ENCODE measurements around the gene OBSL1. TPM values are rescaled to one million over a fixed set of nuclear protein-coding genes. Genes with fewer than 3 reads are reported as not detected.

Gene OBSL1
- total and polyA plus RNA-seq, 2 experiments from 2014 or later = 13.8 to 68.7 TPM

DNA sequence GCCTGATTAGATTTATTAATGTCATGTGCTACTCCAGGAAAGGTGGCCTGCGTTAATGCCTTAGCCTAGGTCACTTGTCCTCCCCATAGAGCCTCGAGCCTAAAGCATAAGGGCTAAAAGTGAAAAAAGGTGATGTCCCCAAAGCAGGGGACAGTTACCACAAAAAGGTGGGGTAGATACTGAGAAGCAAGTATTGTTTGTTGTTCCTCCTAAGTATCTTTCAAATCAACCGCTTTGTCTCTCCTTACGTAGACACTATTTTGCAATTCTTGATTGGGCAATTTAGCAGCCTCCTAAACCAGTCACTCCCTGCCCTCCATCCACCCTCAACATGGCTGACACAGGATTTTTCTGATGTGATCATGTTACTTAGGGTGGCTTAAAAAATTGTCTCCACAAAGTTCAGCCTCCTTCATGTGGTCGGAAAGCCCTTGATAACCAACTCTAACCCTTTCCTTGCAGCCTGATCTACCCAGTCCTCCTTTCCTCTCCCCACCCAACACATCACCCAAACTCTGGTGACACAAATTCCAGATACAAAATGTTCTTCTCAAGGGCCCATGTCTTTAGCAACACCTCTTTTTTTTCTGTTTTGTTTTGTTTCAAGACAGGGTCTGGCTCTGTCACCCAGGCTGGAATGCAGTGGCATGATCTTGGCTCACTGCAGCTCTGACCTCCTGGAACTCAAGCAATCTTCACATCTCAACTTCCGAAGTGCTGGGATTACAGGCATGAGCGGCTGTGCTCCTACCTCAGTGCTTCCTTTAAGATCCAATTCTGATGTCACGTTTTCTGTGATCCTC is 7.7 kb upstream of the OBSL1 start:
- Histone ChIP-seq H3K27me3 (replicated peaks; ENCODE audit: insufficient read depth) (no peaks in the 10 kb centered on the region), H3F3A (ENCODE audit: insufficient read depth) (no peaks in the 10 kb centered on the region), H3K4me3 (no peak overlapping the region), H3K4me1 (ENCODE audit: insufficient read depth) (no peaks in the 10 kb centered on the region), H4K20me1 (ENCODE audit: insufficient read depth) (no peaks in the 10 kb centered on the region), H3K9me2 (ENCODE audit: insufficient read depth) (no peaks in the 10 kb centered on the region), H3K4me2 (ENCODE audit: unreplicated experiment) (no peak overlapping the region), H3K36me3 (ENCODE audit: low read depth) (no peaks in the 10 kb centered on the region), H3K27ac (no peak overlapping the region), H3K79me2 (ENCODE audit: insufficient read depth) (no peaks in the 10 kb centered on the region), H3K9me3 (ENCODE audit: low read depth) (no peaks in the 10 kb centered on the region), H3K9ac (no peak overlapping the region), H2AFZ (no peak overlapping the region)
- TF ChIP-seq EZH2 (IDR thresholded peaks at IDR 0.05; ENCODE audit: insufficient read depth, poor library complexity, severe bottlenecking) (no peak), EZH2phosphoT487 (IDR thresholded peaks at IDR 0.05; ENCODE audit: insufficient read depth, low read depth) (no peak)
- 67 to 70% methylated on average over 8 of the region's 8 CpGs for WGBS, 2 experiments (ENCODE audit: low coverage in 1 of 2, low lambda C conversion rate in 2 of 2, missing lambda C conversion rate in 2 of 2)
- in situ Hi-C loops (cut with MboI) = no loop called here
- DNase-seq = peak; percentile 48

DNA sequence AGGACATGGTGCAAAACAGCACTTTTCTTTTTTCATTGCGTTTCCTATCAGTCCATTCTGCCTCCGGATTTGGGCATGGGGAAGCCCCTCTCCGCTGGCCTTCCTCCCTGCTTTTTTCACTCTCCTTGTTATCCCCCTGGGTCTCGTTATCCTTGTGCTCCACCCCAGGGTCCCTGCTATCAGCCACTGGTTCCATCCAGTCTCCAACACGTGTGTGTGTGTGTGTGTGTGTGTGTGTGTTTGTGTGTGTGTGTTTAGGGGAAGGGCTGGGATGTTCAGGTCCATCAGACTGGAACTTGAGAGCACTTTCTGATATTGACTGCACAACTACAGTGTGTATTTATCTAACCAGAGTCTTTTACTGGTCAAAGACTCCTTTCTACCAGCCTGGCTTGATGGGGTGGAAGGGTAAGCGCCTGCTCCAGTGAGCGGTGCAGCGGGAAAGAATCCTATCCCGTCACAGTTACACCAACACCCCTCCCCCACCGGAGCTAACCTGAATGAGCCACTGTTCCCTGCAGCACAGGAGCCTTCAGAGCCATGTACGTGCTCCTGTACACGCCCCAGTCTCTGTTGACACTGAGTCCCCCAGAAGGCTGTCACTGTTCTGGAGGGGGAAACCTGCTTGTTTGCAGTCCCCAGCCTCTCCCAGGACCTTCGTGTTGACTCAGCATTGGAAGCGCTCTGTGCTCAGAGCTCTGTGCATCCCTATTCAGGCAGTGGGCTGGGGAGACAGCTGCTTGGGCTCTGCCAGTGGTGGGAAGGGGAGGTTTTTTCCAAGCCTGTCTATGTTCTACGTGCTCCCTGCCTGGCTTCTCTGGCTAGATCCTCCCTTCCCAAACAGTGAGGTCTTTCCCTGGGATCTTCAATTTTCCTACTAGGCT is 5.4 kb upstream of the OBSL1 start:
- TF ChIP-seq EZH2phosphoT487 (IDR thresholded peaks at IDR 0.05; ENCODE audit: insufficient read depth, low read depth) (no peak), EZH2 (IDR thresholded peaks at IDR 0.05; ENCODE audit: insufficient read depth, poor library complexity, severe bottlenecking) (no peak)
- Histone ChIP-seq H3K9me3 (ENCODE audit: low read depth) (no peaks in the 10 kb centered on the region), H2AFZ (no peak overlapping the region), H3F3A (ENCODE audit: insufficient read depth) (no peaks in the 10 kb centered on the region), H3K79me2 (ENCODE audit: insufficient read depth) (no peaks in the 10 kb centered on the region), H3K36me3 (ENCODE audit: low read depth) (no peaks in the 10 kb centered on the region), H3K27ac (no peak overlapping the region), H4K20me1 (ENCODE audit: insufficient read depth) (no peaks in the 10 kb centered on the region), H3K27me3 (replicated peaks; ENCODE audit: insufficient read depth) (no peaks in the 10 kb centered on the region), H3K4me2 (ENCODE audit: unreplicated experiment) (no peak overlapping the region), H3K9me2 (ENCODE audit: insufficient read depth) (no peaks in the 10 kb centered on the region), H3K4me1 (ENCODE audit: insufficient read depth) (no peaks in the 10 kb centered on the region), H3K9ac (no peak overlapping the region), H3K4me3 (no peak overlapping the region)
- in situ Hi-C loops (cut with MboI) = no loop called here
- 10 to 11% methylated on average over 15 of the region's 15 CpGs for WGBS, 2 experiments (ENCODE audit: low coverage in 1 of 2, low lambda C conversion rate in 2 of 2, missing lambda C conversion rate in 2 of 2)
- DNase-seq = peak; percentile 41

DNA sequence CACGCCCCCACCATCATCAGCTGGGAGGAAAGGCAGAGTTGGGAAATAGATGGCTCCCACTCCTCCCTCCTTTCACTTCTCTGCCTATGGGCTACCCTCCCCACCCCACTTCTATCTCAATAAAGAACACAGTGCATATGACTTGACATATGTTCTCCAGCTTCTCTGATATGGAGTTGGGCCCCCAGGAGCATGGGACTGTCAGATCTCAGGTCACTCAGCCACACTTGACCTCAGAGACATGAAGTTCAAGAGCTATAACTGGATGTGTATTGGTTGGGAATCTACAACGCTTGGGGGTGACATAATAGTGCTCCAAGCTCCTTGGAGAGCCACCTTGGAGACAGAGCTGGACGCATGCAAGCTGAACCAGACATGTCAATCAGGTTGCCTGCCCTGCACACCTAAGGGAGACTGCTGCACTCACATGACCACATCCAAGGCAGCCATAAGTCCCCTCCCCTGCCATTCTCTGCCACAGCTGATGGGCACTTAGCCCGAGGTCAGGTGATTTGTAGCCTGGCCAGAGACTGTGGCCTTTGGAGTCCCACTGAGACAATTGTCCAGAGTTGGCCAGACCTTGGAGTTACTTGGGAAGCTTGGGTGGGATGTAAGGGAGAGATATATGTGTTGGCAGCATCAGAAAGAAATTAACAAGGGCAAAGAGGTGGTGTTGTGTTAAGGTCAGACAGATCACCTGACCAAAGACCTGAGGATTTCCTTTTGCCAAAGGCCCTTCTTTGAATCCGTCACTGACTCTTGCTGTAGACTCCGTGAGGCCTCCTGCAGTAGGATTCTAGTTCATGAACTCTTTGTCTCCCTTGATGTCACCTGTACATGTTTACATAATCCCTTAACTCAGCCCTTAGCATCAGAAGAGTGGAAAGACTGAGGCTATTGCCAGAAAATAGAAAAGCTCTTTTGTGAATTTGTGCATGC is 4.5 kb upstream of the OBSL1 start:
- Histone ChIP-seq H3K27ac (no peak overlapping the region), H3K36me3 (ENCODE audit: low read depth) (no peaks in the 10 kb centered on the region), H3K9me2 (ENCODE audit: insufficient read depth) (no peaks in the 10 kb centered on the region), H3F3A (ENCODE audit: insufficient read depth) (no peaks in the 10 kb centered on the region), H3K27me3 (replicated peaks; ENCODE audit: insufficient read depth) (no peaks in the 10 kb centered on the region), H3K9me3 (ENCODE audit: low read depth) (no peaks in the 10 kb centered on the region), H3K9ac (no peak overlapping the region), H2AFZ (no peak overlapping the region), H3K4me3 (no peak overlapping the region), H3K4me2 (ENCODE audit: unreplicated experiment) (no peak overlapping the region), H4K20me1 (ENCODE audit: insufficient read depth) (no peaks in the 10 kb centered on the region), H3K4me1 (ENCODE audit: insufficient read depth) (no peaks in the 10 kb centered on the region), H3K79me2 (ENCODE audit: insufficient read depth) (no peaks in the 10 kb centered on the region)
- no peak for DNase-seq
- WGBS, 2 experiments (ENCODE audit: low coverage in 1 of 2, low lambda C conversion rate in 2 of 2, missing lambda C conversion rate in 2 of 2) = 58 to 63% methylated on average over 6 of the region's 6 CpGs
- no peak for TF ChIP-seq EZH2 (IDR thresholded peaks at IDR 0.05; ENCODE audit: insufficient read depth, poor library complexity, severe bottlenecking)
- no peak for TF ChIP-seq EZH2phosphoT487 (IDR thresholded peaks at IDR 0.05; ENCODE audit: insufficient read depth, low read depth)
- in situ Hi-C loops (cut with MboI) = no loop called here

All from GM23248 (cell line).